AG09319 (cell line): ENCODE data around the gene KRTAP10-7.

Experiments used
- DNase-seq: peaks from one replicate; pipeline ENCODE4 v3.0.0-alpha.2; 2010; ENCODE audit warnings: low read depth; ENCODE audit errors: extremely low read depth
- CTCF ChIP-seq: IDR thresholded peaks from 2 replicates; pipeline ENCODE4 v1.5.1; 2011; ENCODE audit warnings: low read depth, mild to moderate bottlenecking, inconsistent platforms, low read length, moderate library complexity

Gene KRTAP10-7

GRCh38 chr21:44613386-44614155 is 13.2 kb downstream of the KRTAP10-7 start:
- no peak for DNase-seq
- TF ChIP-seq CTCF = no peak

- TF ChIP-seq CTCF = no peak
- DNase-seq = no peak
These were observed 13.8 kb downstream of the KRTAP10-7 start for GRCh38 chr21:44614161-44614631.

GRCh38 chr21:44614961-44615391 is 14.6 kb downstream of the KRTAP10-7 start:
- no peak for DNase-seq
- no peak for TF ChIP-seq CTCF

- no peak for DNase-seq
- TF ChIP-seq CTCF = no peak
These were observed 15.1 kb downstream of the KRTAP10-7 start for GRCh38 chr21:44615466-44615865.

GRCh38 chr21:44615911-44616590 is 15.7 kb downstream of the KRTAP10-7 start:
- DNase-seq = no peak
- TF ChIP-seq CTCF = no peak

GRCh38 chr21:44616591-44616926 is 16.2 kb downstream of the KRTAP10-7 start:
- no peak for DNase-seq
- TF ChIP-seq CTCF = no peak

GRCh38 chr21:44617071-44617501 is 16.7 kb downstream of the KRTAP10-7 start:
- DNase-seq = no peak

More at GRCh38 chr21:44617071-44617501, 16.7 kb downstream of the KRTAP10-7 start:
- TF ChIP-seq CTCF = no peak
